GM21526 (cell line): ENCODE results near the gene KRT72.
"Not testable (repeated sequence)": the region's sequence is repeated elsewhere in the genome, so short reads cannot be mapped to it uniquely, and the experiment has no call there.

ENCODE experiments used
- ATAC-seq: cut with Tn5 transposase; IDR thresholded peaks from one replicate; pipeline ENCODE4 v1.9.1; 2021; ENCODE audit warnings: moderate library complexity; ENCODE audit not compliant: unreplicated experiment, low FRiP score

The KRT72 gene

DNA sequence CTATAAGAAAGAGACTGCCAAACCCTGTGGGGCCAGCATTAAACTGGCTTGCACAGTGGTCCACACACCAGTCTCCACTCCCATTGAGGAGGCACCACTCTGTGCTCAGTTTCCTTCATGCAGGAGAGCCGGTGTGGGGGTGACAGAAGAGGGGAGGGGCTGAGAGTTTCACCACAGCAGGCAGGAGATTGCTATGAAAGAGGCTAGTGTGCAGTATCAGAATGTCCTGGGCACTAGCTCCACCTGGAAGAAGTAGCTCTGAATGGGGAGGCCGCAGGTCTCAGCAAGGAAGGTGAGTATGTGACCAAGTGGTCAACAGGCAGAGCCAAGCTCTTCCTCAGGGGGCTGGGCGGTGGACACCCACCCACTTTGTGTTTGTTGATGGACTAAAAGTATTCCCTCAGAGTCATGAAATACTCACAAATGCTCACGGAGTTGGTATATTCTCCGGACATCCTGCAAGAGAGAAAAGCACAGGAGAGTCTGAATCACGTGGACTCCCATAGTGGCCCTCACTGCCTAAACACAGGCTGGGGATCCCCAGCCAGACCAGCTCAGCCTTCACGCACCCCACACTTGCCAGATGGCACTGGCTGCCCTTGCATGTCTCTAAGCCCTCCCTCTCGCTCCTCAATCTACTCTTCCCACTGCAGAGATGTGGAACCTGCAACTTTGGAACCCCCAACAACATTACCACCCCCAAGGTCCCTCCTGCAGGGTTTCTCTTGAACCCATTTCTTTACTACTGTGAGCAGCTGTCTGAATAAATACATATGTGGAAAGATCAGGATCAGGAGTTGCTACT, 7.8 kb upstream of the KRT72 start:
- ATAC-seq, result no peak

DNA sequence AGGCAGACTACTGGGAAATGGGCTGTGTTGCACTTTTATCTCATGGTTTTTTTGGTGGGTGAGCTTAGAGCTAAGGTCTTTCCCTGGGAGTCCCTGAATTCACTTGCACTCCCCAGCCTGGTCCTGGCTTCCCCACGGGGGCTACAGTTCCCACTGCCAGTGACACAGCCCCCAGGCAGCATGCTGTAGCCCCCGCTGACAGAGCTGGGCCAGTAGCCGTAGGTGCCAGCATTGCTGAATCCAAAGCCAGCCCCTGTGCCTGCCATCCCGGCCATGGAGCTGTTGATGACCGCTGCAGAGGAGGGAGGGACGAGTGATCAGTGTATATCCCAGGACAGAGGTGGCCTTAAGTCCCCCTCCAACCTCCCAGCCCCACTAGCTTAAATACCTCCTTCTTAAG, 6.9 kb upstream of the KRT72 start:
- ATAC-seq, result no peak

DNA sequence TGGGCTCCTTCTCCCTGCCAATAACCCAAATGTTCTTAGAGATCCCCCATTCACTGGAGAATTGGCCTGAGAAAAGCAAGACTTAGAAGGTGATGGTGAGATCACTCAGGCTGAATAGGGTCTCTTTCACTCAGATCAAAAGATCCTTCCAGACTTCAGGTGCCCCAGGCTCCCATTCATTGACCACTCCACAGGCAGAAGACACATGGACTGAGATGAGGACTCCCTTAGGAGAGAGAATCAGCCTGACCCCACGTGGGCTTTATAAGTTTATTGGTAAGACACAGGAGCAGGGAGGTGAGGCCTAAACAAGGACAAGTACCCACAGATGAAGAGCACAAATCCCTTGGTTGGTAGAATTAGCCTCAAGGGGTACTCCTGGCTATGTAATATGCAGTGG, 6.1 kb upstream of the KRT72 start:
- ATAC-seq, result no peak

DNA sequence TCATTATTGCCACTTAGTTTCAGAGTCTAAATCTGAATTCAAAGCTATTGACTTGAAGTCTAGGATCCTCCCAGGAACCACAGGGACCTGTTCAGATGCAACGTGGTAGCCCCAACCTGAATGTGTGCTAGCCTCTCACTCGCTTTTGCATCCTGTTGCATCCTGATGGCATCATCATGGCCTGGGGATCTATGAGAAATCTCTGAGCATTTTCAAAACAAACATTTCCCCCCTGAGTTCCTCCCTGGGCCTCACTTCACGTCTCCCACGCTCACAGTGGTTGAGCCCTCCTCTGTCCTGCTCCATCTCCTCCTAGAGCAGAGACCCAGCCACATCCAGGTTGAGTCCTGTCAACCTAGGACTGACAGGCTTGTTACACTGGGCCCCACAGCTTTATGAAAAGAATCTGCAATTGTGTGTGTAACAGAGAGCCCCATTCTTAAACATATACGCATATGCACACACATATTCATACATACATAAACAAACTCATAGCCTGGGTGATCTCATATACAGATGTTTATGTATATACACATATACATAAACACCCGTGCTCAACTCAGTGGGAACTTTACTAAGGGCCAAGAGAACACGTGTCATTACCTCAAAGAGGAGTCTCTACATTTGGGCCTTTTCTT, 5.4 kb upstream of the KRT72 start:
- ATAC-seq, result no peak

DNA sequence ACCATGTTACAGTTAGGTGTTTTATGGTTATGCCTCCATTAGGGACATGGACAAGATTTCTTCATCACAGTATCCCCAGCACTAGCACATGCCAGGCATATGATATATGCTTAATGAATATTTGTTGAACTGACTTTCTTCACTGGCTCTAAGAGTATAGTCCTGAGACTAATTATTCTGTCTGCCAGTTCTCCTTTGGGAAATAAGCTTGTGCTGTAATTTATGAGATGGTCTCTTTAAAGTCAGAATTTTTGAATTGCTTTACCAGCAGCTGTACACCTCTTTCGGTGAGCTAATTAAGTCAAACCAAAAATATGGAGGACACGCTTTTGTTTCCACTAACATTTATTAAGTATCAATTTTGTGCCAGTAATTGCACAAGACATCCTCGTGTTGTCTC, 4.8 kb upstream of the KRT72 start:
- ATAC-seq, result no peak

DNA sequence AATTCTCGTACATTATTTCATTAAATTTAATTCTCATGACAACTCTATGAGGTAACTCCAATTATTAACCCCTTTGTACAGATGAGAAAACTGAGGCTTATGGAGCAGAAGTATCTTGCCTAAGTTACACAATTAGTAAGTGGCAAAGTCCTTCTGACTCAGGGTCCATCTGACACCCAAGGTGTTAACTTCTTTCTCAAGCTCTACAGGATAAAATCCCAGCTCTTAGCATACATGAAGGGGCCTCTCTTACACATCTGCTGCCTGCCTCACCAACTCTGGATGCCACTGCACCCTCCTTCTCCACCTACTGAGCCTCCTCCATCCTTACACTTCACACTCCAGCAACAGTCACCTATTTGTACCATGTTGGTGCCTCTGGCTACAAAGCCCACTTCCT, 4.3 kb upstream of the KRT72 start:
- no peak for ATAC-seq

DNA sequence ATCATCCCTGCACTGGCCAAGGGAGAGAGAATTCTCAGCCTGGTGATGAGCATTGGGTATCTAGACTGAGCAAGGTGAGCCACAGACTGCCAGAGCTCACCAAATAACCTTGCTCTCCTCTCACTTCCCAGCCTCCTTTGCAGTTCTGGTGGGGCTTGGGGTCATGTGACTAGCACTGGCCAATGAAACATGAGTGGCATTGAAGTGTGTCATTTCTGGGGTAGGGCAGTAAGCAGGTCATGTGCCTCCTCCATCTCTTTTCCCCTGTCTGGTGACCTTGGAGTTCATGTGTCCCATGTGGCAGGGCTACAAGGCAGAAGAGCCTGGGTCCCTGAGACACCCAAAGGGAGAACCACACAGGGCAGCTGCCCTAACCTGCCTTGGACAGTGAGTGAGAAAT, 3.6 kb upstream of the KRT72 start:
- no peak for ATAC-seq

DNA sequence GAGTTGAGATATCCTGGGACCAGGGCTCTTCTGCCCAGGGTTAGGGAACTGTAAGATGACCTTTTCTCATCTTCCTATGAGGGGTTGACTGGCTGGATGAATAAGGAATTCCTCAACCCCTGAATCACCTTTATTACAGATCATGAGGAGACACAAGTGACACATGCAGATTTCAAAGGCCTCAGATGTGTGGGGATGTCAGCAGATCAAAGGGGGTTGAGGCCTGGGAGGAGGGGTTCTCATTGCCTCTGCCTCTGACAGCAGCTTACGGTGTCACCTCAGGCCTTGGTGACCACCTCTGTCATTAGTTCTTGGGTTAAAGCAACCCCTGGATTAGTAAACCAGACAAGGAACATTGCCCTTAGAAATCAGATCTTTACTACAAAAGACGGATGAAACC, 2.1 kb upstream of the KRT72 start:
- no peak for ATAC-seq

DNA sequence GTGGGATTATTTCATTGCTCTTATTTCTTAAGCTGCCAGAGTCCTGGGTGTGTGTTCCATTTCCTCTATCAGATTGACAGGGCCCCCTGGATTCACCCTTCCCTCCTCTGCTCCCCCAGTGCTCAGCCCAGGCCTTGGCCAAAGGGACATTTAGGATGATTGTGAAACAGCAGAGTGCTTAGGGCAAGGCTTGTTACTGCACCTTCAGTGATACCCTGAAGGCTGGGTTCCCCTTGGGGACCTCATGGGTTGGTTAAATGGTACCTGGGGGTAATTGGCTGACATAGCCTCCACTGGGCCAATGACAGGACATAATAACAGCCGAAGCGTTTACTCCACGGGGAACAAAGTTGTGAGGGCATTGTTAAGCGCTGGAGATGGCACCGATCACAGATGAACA, 1.3 kb upstream of the KRT72 start:
- ATAC-seq, result no peak

DNA sequence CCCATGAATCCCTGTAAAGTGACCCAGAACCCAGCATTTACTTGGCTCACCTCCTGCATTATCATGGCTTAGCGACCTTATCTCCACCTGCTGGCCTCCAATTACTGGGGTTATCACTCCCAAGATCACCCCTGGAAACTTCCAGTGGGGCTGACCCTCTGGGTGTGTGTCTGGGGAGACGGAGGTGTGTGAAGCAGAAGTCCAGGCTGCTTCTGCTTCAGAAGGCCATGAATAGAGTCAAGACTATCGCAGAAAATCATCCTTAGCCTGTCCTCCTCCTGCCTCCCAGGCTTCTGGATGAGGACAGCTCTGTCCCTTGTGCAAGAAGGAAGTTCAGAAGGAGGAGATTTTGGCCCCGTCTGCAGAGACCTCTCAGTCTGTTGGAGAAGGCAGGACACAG, 408 bp upstream of the KRT72 start:
- ATAC-seq, result no peak

DNA sequence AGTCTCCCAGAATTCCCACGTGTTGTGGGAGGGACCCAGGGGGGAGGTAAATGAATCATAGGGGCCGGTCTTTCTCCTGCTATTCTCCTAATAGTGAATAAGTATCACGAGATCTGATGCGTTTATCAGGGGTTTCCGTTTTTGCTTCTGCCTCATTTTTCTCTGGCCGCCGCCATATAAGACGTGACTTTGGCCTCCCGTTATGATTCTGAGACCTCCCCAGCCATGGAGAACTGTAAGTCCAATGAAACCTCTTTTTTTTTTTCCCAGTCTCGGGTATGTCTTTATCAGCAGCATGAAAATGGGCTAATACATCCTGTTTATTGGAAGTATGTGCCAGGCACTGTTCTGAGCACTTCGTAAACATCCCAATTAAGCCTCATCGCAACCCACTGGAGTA, 788 bp downstream of the KRT72 start:
- no peak for ATAC-seq

DNA sequence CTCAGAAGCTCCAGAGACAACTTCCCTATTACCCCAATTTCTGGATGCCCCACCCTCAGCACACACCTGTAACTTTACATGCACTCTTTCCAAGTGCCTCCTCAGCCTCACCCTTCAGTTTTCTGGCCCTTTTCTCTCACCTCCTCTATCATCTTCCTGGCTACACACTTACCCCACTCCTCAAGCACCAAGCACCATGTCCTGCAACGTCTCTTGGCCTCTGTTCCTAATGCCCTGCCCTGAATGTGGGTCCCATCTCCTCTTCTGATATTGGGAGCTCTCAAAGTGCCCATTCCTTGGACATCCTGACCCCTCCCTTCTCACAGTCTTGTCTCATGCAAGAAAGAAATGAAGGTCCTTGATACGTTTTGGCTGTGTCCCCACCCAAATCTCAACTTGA, 1.2 kb downstream of the KRT72 start:
- ATAC-seq, result no peak

DNA sequence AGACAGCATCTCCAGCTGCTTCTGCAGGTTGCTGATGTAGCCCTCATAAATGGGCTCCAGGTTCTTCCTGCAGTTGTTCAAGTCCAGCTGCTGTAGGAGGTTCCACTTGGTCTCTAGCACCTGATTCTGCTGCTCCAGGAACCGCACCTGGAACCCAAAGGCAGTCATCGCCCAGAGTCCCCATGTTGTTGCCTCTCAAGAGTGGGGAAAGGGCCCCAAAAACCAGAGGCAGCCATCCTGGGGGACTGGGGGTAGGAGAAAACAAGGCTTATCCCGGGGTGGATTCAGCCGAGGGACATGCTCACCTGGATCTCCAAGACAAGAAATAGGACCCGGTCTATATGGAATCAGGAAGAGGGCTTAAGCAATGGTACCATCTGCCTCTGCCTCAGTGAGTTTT, 2.3 kb downstream of the KRT72 start:
- no peak for ATAC-seq

DNA sequence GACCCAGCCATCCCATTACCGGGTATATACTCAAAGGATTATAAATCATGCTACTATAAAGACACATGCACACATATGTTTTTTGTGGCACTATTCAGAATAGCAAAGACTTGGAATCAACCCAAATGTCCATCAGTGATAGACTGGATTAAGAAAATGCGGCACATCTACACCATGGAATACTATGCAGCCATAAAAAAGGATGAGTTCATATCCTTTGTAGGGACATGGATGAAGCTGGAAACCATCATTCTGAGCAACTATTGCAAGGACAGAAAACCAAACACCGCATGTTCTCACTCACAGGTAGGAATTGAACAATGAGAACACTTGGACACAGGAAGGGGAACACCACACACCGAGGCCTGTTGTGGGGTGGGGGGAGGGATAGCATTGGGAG, 7.0 kb downstream of the KRT72 start:
- ATAC-seq, result not testable (repeated sequence)

DNA sequence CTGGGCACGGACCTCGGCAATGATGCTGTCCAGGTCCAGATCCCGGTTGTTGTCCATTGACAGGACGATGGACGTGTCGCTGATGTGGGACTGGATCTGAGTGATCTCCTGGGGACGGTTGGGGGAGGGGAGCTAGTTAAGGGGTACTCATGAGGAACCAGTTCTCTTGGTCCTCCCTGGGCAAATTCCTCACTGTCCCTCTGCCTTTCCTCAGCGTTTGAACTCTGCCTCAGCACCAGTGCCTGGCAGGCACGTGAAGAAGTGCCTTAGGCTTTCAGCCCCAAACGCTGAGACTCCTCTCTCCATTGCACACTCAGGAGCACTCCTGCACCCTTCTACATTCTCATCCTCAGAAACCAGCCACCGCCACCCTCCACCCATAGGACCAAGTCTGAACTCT, 9.7 kb downstream of the KRT72 start:
- no peak for ATAC-seq

DNA sequence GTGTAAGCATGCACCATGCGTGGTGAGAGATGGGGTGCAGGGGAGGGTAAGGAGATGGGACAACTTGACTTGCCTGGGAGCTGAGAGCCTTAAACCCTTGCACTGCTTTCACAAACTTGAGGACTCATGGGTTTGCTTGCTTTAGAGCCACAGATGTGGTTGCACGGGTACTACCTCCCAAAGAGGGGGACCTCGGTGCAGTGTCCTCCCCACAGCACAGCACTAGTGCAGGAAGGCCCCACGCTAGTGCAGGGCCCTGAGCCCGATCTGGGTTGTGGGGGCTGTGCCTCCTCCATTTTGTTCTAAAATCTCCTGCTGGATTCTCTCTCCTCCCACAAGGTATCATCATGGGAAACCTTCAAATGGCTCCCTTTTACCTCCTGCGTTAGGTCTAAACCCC, 11.2 kb downstream of the KRT72 start:
- no peak for ATAC-seq

DNA sequence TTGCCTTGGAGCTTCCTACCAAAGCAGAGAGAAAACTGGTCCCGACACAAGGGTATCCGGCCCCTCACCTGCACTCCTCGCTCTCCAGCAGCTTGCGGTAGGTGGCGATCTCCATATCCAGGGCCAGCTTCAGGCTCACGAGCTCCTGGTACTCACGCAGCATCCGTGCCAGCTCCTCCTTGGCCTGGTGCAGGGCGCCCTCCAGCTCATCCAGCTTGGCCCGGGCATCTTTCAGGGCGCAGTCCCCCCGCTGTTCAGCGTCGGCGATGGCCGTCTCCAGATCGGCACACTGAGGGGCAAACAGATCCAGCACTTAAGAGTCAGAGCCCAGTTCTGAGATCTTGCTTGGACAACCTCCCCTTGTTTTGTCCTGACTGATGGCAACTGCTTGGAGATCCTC, 13.7 kb downstream of the KRT72 start:
- no peak for ATAC-seq

DNA sequence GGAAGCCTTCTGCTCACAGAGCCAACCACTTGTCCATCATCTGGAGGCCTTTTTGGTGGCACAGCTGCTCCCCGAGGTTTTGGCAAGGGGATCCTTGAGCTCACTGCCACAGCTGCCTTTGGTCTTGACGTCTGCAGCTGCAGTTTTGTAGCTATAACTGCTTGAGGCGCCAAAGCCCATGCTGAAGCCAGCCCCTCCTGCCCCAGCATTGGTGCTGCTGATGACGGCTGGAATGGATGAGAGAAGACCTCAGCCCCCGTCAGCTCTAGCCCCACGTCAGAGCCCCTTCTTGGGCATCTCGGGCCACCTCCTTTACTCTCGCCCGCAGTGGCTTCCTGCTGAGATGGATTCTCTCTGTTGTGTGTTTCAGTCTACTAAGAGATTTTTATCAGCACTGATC, 15.3 kb downstream of the KRT72 start:
- no peak for ATAC-seq

DNA sequence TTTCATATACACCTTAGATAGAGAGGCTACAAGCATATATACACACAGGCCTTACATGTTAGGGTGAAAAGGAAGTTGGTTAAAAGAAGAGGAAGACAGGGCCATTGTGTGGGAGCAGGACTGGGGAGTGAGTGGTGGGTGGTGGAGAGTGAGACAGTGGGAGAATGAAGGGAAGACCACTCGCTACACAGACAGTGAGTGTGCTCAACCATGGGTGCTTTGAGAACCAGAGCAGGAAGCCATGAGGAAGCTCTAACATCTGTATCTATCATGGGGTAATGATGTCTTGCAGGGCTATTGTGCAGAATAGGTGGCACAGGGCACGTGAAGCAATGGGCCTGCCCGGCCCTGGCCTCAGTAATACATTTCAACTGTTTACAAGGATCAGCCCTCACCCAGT, 16.2 kb downstream of the KRT72 start:
- no peak for ATAC-seq

DNA sequence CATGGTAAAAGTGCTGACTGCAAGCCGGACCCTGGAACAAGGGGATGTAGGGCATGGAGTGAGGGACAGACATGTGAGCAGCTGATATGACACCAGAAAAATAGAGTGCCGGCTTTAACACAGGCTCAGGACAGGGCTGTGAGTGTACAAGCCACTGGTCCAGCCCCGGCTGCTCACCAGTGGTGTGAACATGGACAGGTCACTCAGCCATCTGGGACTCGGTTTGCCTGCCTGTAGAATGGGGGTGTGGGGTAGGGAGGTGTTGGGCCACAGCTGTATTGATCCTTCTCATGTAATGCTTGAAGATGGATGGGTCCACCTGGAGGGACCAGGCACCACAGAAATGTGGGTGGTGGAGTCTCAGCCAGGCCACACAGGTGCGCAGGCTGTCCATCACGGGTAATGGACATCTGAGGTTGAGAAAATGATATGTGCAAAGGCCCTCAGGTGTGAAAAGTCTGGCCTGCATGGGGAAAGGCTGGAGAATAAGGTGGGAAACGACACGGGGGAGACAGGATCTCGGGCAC, 17.0 kb downstream of the KRT72 start:
- no peak for ATAC-seq

DNA sequence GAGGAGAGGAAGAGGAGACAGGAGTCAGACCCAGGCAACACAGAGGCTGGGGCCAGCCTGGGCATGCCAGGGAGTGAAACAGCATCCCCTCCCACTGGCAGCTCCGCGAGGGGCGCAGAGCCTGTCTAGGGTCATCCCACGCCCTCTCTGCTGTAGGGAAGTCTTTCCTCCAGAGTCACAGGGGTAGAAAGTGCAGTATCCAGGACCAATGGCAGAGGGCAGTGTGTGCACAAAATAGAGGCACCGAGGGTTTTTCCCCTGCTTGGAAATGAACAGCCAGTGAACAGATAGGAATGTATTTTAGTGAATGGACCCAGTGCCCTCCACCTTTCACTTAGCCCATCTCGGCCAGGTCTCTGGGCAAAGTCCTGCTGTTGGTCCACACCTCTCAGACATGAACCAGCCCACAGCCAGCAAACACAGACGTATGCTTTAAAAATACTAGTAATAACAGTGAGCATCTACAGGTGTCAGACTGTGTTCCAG, 18.2 kb downstream of the KRT72 start:
- no peak for ATAC-seq

DNA sequence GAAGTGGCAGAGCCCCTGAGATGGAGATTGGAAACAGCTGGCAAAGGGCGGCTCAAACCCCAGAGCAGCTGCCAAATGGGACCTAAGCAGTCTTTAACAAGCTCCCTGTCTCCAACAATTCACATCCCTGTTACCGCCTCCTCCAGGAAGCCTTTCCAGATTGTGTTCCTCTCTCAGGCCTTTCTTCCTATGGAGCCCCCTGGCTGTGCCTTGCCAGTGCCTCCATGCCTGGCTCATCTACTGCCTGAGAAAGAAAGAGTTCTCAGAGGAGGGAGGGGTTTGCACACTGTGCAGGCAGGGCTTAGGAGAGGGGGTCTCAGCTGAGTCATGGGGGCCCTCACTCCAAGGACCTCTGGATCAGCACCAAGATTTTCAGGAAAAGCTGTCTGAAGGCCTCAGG, 18.8 kb downstream of the KRT72 start:
- no peak for ATAC-seq
